ENCODE results near the gene C1GALT1.
"Not testable (repeated sequence)": the region's sequence is repeated elsewhere in the genome, so short reads cannot be mapped to it uniquely, and the experiment has no call there.

Gene C1GALT1

DNA sequence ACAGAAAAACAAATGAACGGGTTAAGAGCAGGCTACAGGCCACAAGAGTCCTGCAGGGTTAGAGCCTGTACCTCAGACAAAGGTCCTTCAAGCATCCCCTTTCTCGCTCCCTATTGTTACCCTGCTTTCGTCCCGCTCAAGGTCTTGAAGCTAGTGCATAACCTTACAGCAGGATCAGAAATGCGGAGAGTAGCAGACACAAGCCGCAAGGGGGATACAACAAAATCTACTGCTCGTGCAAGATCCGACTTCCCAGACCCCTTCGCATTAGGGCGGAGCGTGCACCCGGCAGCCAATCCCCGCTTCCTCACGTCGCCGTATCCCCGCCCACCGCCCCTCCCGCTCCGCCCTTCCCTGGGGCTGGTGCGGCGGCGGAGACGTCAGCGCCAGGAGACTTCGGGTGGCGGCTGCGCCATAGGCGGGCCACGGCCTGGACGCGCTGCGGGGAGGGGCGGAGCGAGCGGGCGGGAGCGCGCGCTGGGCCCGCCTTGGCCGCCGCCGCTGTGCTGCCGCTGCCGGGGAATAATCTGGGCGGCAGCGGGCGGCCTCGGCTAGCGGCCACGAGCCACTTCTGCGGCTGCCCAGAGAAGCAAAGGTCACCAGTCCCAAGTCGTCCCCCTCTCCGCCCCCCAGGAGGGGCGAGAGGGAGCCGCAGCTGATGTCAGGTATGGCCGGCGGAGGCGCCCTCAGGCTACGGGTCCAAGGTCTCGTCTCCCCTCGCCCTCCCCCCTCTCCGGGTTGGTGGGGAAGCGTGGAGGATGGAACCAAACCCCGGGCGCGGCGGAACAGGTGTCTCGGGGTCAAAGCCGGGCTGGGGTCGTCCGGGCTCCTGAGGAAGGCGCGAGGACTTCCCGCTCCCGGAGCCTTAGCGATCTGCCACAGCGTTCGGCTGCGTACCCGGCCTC is at the start of gene C1GALT1:
Gene C1GALT1, plus strand, starts transcription at position 389 of the 905 bp plus-strand sequence. CDS start 51,776 bp downstream, outside the sequence.
- peak; percentile 97 for DNase-seq (ENCODE audit: low spot score)

DNA sequence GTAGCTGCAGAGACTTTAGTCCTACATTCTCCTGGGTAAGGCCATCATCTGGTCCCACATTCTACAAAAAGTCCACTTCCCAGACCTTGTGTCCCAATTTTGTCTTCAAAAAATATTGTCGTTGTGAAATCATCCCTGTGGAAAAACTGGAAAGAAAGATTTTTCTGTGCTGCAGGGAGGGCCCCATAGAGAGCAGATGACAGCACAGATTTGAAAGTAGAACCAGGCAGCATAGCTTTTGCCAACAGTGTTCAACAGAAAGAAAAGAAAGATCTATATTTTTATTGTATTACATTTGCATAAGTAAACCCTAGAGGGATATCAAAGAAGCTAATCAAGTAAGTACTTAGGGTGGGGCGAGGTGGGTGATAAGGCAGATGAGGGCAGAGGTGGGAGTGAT is 48.3 kb upstream of the C1GALT1 start:
- DNase-seq (ENCODE audit: low spot score), result no peak

GRCh38 chr7:7135074-7135473 is 47.3 kb upstream of the C1GALT1 start:
- no peak for DNase-seq (ENCODE audit: low spot score)

DNA sequence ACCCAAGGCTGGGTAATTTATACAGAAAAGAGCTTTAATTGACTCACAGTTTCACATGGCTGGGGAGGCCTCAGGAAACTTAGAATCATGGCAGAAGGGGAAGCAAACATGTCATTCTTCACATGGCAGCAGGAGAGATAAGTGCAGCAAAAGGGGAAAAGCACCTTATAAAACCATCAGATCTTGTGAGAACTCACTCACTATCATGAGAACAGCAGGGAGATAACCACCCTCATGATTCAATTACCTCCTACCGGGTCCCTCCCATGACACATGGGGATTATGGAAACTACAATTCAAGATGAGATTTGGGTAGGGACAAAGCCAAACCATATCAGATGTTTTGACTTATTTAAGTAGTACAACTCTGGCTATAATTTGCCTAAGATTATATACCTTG is 46.4 kb upstream of the C1GALT1 start:
- not testable (repeated sequence) for DNase-seq (ENCODE audit: low spot score)

DNA sequence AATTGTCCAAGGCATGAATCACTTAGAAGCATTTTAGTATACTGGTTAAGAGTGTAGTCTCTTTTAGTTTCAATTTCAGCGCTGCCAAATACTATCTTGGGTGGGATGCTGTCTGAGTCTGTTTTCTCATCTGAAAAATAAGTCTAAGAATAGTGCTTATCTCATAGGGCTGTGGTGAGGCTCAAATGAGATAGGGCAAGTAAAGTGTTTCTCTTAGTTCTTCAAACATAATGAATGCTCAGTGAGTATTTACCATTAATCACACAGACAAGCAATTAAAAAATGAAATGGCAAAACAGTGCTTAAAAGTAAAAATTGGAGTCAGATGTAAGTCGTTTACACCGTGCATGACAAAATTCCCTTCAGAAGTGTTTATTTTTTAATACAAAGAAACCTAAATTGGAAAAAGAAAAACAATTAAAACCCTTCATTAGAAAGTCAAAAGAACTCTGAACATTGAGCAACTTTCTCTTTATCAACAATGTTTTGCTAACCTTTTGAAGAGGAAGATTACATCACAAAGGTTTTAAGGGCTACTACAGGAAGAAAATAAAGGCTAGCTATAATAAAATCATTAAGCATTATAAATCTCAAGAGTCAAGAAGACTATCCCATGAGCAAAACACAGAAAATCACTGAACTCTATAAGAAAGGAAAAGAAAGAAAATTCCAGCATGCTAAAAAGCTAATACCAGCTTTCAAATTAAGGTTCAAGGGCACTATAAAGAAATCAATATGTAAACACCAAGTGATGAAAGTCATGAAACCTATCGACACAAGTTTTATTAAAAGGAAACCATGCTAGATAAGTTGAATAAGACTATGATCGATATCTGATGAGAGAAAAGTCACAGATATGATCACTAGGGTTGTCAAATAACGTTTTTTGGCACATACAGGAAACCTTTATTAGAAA is 45.6 kb upstream of the C1GALT1 start:
- DNase-seq (ENCODE audit: low spot score), result no peak

GRCh38 chr7:7138897-7139296 is 43.4 kb upstream of the C1GALT1 start:
- no peak for DNase-seq (ENCODE audit: low spot score)

- not testable (repeated sequence) for DNase-seq (ENCODE audit: low spot score)
These were observed 38.9 kb upstream of the C1GALT1 start for GRCh38 chr7:7143404-7143803.

GRCh38 chr7:7145151-7145550 is 37.2 kb upstream of the C1GALT1 start:
- not testable (repeated sequence) for DNase-seq (ENCODE audit: low spot score)

- DNase-seq (ENCODE audit: low spot score), result no peak
These were observed 35.5 kb upstream of the C1GALT1 start for GRCh38 chr7:7146837-7147236.

GRCh38 chr7:7148798-7149481 is 33.4 kb upstream of the C1GALT1 start:
- no peak for DNase-seq (ENCODE audit: low spot score)

DNA sequence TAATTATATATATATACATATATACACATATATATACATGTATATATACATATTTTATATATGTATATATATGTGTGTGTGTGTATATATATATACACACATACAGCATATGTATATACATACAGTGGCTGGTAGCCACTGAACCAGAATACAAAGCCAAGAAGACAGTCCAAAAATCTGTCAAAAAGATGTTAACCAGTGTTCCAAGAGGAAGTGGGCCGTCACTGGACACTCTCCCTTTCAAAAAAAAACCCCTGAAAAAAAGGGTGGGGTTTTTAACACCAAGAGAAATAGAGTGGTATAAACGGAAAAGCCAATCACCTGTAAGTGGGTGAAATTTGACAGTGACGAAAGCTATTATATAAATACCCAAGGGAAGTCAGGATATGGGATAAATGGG is 31.1 kb upstream of the C1GALT1 start:
- no peak for DNase-seq (ENCODE audit: low spot score)

DNA sequence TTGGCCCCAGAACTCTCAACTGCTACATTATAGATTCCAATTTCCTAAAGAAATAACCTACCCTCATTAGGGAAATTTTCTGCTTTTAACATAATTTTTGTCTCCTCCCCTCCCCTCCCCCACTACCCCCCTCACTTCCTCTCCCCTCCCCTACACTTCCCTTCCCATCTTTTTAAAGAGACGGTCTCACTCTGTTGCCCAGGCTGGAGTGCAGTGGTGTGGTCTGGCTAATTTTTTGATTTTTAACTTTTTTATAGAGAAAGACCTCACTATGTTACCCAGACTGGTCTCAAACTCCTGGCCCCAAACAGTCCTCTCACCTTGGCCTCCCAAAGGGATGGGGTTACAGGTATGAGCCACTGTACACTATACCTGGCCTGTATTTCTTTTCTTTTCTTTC is 30.5 kb upstream of the C1GALT1 start:
- no peak for DNase-seq (ENCODE audit: low spot score)

DNA sequence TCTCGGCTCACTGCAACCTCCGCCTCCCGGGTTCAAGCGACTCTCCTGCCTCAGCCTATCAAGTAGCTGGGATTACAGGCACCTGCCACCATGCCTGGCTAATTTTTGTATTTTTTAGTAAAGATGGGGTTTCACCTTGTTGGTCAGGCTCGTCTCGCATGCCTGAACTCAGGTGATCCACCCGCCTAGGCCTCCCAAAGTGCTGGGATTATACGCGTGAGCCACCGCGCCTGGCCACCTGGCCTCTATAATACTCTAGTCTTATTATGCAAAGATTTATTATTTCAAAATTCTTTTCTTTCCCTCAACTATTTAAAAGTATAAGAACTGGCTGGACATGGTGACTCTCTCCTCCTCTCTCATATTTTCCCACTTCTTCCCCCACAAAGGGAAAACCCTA is 30.0 kb upstream of the C1GALT1 start:
- no peak for DNase-seq (ENCODE audit: low spot score)

- not testable (repeated sequence) for DNase-seq (ENCODE audit: low spot score)
These were observed 28.0 kb upstream of the C1GALT1 start for GRCh38 chr7:7154355-7154754.

DNA sequence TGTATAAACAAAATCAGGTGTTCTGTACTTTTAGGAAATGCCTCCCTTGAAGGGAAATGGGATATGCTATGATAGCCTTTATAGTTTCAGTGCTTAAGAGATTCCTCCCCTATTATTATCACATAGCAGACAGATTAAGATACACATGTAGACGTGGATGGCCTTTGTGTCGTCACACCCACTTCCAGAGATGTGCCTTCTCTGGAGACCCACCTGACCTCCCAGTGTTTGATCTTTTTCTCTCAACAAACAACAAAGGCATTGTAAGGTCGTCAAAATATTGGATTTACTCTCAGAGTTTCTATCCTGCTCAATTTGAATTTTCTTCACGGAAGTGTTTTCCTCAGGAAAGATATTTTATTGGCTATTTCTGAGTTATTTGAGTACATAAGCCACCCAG is 25.7 kb upstream of the C1GALT1 start:
- no peak for DNase-seq (ENCODE audit: low spot score)

DNA sequence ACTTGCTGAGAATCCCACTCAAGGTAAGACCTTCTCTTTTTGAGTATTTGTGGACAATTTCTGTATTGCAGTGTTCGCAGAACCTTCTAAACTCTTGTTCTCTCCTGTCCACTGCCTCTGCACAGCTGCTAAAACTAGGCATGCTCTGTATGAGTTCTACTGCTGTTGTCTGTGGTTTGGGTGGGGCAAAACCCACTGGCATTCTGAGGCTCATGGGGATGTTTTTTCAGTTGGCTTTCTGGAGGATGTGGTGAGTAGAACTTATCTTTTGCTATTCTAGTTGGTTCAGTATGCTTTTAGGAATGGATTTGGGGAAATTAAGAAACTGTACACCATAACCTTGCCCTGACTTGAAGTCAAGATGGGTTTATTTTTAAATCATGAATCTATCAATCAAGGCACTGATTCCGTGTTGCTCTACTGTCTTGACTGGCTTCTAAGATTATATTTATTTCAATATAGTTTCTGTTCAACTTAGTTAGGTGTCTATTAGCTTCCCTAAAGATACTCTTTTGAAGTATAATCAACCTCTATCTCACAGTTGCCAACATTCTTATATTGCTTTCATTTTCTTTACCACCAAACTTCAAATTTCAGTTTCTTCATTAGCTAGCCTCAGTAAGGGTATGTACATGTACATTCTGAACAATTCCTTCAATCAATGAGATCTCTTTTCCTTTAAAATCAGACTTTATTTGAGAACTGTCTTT is 25.0 kb upstream of the C1GALT1 start:
- peak; percentile 54 for DNase-seq (ENCODE audit: low spot score)

GRCh38 chr7:7157887-7158271 is 24.5 kb upstream of the C1GALT1 start:
- DNase-seq (ENCODE audit: low spot score), result no peak

- no peak for DNase-seq (ENCODE audit: low spot score)
These were observed 23.2 kb upstream of the C1GALT1 start for GRCh38 chr7:7159063-7159658.

DNA sequence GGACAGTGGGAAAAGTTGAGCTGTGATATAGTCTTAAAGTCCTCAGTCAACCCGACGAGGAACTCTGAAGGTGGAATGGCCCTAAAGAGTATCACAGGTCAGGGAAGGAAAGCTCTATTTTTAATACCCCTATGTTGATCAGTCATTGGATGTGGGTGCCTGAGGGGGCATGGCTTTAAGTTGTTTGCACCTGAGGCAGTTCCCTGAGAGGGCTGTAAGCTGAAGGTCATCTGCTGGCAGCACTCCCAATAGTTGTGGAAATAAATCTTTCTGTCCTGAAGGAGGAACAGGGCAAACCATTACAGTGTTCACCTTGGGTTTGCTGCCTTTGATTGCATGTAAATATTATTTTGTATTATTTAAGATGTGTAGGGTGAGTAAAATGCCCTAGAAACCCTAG is 17.8 kb upstream of the C1GALT1 start:
- DNase-seq (ENCODE audit: low spot score), result no peak

- DNase-seq (ENCODE audit: low spot score), result no peak
These were observed 17.0 kb upstream of the C1GALT1 start for GRCh38 chr7:7165372-7165771.

GRCh38 chr7:7166318-7166717 is 16.0 kb upstream of the C1GALT1 start:
- no peak for DNase-seq (ENCODE audit: low spot score)
